ENCODE measurements around the gene CSNK1E. TPM values are rescaled to one million over a fixed set of nuclear protein-coding genes. Genes with fewer than 3 reads are reported as not detected.

The CSNK1E gene
- total RNA-seq, 1 experiment from 2014 or later: 62.7 TPM

DNA sequence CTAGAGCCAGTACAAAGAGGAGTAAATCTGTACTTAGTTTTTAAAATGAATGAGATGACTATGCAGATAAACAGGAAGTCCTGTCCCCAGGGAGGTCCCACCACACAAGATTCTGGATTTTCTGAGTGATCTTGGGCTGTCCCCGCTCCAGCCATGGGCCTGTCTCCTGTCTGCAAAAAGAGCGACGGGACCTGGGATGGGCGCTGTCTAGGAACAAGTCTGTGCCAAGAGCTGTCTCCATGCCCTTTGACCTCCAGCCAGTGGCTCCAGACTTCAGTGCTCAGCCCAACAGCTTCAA lies 6.0 kb downstream of the CSNK1E start:
- DNase-seq (ENCODE audit: low read depth): no peak
- in situ Hi-C loops (cut with HindIII; ENCODE audit: low pct_unique_long_range_greater_than_20kb, low sequenced_read_pairs): no loop called here

DNA sequence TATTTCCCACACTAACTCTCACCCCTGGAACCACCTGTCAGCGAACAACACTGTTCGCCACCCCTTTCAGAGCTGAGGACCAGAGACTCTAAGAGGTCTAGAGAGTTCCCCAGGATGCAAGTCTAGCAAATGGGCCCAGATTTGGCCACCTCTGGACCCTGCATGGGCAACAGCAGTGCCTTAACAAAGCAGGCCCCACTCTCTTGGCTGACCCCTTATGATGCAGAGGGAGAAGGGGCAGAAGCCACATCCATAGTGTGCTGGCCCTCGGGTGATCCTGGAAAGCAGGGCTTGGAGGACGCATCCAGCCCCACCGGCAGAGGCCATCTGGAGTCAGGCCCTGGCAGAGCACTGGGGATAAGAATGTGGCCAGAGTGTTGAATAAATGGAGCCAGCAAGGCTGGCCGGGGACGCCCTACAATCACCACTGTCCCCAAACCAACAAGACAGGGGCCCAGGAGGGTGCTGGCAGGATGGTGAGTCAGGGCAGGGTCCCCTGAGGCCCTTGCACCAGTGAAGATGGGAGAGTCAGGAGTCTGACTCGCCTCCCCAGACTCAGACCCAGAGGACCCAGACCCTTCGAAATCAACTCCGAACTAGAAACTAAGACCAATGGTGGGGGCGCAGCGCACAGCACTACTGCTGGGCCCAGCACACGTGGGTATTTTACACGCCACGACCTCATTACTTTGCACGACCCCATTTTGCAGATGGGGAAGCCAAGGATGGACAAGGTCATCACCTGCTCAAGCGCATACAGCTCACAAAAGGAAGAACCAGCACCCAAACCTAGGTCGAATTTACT lies 6.5 kb downstream of the CSNK1E start:
- no peak for DNase-seq (ENCODE audit: low read depth)

DNA sequence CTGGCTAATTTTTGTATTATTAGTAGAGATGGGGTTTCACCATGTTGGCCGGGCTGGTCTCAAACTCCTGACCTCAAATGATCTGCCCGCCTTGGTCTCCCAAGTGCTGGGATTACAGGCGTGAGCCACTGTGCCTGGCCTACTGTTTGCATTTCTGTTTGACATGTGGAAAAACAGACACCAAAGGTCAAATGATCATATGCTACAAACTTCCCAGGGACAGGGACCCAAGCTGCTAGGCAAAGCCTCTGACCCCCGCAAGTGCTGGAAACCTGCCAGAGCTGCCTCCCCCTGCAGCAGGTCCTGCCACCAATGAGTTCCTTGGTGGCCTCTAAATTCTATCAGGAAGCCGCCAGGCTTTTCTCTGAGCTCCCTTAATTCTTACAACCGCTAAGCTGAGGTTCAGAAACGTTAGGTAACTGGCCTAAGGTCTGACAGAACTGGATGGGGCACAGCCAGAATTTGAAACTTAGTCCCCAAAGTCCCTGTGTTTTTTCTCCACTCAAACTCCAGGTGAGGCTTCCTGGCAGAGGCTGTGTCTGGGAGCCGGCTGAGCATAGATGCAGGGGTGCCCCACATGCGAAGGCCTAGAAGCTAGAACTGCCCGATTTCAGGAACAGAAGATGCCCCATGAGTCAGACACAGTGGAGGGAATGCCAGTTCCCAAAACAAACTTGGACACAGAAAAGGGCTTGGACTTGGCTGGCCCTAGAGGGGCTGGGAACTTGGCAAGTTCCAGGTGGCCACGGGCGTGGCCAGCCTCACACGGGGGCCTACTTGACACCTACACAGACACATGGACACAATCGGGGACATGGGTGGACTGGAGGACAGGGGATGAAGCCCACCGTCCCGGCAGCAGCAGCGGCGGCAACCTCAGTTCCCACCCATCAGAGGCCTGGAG lies 7.4 kb downstream of the CSNK1E start:
- in situ Hi-C loops (cut with HindIII; ENCODE audit: low pct_unique_long_range_greater_than_20kb, low sequenced_read_pairs): no loop called here
- DNase-seq (ENCODE audit: low read depth): no peak

More for the DNA sequence above, 6.5 kb downstream of the CSNK1E start:
- in situ Hi-C loops (cut with HindIII; ENCODE audit: low pct_unique_long_range_greater_than_20kb, low sequenced_read_pairs): no loop called here

DNA sequence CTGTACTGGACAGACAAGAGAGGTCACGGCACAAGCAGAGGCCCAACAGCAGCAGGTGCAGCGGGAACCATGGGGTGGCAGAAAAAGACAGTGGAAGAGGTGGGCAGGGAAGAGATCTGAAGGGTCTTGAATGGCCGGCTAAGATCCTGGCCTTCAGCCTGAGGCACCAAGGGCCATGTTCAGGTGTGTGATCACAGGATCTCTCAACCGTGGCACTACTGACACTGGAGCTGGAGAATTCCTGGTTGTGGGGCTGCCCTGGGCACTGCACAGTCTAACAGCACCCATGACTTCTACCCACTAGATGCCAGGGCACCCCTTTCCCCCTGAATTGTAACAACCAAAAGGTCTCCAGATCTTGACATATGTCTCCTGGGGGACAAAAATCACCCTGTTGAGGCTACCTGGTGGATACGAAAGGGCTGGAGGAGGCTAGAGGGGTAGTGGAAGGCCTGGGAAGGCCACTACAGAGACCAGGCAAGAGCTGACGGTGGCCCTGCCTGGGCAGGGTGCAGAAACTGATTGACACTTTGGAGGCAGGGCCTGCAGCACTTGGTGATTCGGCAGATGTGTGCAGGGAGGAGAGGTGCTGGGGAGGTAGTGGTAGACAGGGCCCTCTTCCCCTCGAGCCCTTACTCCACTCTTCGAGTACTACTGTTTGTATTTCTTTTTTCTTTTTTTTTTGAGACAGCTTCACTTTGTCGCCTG lies 8.3 kb downstream of the CSNK1E start:
- in situ Hi-C loops (cut with HindIII; ENCODE audit: low pct_unique_long_range_greater_than_20kb, low sequenced_read_pairs): no loop called here

DNA sequence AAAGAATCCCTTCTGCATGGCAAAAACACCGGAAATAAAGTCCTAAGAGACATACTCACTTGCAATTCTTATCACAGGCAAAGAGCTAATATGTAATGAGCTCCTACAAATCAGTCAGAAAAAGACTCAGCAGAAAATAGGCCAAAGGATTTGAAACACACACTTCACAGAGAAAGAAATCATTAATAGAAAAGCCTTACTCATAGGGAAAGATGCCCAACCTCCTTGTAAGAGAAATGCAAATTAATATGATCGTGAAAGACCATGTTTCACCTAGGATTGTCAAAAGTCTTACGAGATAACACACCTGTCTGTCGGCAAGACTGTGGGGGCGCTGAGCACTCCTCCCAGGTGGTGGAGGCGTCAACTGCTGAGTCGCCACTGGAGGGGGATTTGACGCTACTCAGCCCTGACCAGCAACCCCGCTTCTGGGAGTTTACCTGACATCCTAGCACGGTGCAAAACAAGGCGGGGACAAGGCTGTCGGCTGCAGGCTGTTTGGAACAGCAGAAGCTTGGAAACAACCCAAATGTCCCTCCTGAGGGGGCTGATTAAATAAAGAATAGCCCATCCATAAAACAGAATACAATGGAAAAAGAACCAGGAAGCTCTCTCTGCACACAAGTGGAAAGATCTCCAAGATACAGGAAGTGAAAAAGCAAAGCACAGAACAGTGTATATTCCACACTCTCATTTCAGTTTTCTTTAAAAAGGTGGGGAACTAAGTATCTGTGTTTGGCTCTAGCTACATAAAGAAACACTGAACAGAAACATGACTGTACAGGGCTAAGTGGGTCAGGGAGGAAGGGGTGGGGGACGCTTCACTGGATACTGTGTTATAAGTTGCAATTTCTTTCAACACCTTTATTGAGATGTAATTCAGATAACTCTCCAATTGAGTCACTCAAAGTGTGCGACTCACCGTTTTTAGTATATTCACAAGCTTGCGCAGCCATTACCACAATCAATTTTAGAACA lies 11.5 kb downstream of the CSNK1E start:
- DNase-seq (ENCODE audit: low read depth): peak; percentile 85
- in situ Hi-C loops (cut with HindIII; ENCODE audit: low pct_unique_long_range_greater_than_20kb, low sequenced_read_pairs): no loop called here

More for the DNA sequence above, 8.3 kb downstream of the CSNK1E start:
- no peak for DNase-seq (ENCODE audit: low read depth)

DNA sequence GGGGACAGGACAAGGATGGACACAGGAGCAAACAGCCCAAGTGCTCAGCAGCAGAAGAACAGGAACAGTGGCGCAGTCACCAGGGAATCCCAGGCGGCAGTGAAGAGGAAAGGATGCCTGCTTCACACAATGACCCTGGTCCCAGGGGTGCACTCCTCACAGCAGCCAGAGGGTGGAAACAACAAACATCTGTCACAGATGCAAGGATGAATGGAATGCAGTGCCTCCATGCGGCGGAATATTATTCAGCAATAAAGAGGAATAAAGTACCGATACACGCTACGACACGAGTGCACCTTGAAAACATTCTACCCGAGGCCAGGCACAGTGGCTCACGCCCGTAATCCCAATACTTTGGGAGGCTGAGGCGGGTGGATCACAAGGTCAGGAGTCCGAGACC lies 12.7 kb downstream of the CSNK1E start:
- in situ Hi-C loops (cut with HindIII; ENCODE audit: low pct_unique_long_range_greater_than_20kb, low sequenced_read_pairs): no loop called here
- DNase-seq (ENCODE audit: low read depth): no peak

DNA sequence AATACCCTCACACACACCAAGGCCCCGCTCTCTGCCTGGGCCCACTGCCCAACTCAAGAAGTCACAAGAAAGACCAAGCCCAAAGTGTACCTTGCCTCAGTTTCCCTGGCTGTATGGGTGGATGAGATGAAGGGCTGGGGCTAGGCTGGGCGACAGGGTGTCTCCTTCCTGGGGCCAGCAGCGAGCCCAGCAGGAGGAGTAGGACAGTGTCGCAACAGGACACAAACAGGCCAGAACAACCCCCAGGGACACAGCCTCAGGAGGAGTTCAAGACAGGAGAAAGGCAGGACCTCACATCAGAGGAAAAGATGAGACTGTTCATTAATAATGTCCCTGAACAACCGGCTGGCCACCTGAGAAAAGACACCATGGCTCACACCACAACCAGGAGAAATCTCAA lies 13.3 kb downstream of the CSNK1E start:
- in situ Hi-C loops (cut with HindIII; ENCODE audit: low pct_unique_long_range_greater_than_20kb, low sequenced_read_pairs): no loop called here
- no peak for DNase-seq (ENCODE audit: low read depth)

DNA sequence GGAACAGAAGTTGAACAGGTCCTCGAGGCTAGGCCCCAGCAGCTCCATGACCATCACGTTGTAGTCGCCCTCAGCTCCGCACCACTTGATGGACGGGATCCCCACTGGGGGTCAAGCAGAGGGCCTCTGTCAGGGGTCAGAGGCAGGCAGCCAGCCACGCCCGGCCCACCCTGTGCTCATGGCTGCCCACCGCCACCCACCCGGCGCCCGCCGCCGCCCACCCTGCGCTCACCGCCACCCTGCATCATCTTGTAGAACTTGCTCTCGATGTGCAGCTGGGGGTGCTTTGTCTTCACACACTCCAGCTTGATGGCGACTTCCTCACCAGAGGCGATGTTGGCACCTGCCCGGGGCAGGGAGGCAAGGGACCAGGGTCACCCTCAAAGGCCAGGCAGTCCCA lies 14.3 kb downstream of the CSNK1E start:
- DNase-seq (ENCODE audit: low read depth): no peak
- in situ Hi-C loops (cut with HindIII; ENCODE audit: low pct_unique_long_range_greater_than_20kb, low sequenced_read_pairs): no loop called here

DNA sequence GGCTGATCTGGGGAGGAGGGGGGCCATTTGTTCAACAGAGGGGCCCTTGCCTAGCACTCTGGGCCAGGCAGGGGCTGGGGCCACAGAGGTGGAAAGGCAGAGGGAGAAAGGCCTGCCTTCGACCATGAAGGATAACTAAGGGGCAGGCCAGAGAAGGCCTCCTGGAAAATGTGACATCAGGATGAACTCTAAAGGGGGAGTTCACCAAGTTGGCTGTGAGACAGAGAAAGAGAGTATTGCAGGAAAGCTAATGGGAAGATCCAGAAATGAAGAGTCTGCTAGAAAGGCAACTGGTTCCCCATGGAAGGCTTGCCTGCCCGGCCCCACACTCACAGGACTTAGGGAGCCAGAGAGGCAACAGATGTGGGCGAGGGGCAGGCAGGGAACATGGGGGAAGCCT lies 16.3 kb downstream of the CSNK1E start:
- in situ Hi-C loops (cut with HindIII; ENCODE audit: low pct_unique_long_range_greater_than_20kb, low sequenced_read_pairs): no loop called here
- no peak for DNase-seq (ENCODE audit: low read depth)

DNA sequence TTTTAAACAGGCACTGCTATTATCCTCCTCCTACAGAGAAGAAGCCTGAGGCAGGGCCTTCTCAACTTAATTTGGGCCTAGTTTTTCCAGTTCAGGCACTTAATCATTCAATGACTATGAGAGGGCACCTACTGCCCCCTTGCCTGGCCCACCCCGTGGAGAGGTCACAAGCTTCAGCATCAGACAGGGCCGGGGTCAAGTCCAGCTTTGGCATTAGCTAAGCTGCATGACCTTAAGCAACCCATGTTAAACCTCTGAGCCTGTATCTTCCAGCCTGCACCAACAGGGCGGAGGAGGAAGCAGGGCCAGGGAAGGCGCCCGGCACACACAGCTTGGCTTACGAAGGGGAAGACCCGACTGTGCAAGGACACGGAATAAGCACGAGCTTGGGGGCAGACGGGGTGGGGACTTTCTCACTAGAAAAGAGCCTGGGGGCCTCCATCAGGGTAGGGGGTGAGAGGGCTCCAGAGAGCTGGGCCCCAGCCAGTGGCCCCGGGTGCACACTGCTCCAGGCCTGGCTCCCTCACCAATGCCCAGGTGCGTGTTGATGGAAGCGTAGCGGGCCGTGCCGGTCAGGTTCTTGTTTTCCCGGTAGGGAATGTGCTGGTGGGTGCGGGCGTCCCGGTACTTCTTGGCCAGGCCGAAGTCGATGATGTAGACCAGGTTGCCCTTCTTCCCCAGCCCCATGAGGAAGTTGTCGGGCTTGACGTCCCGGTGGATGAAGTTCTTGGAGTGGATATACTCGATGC lies 16.9 kb downstream of the CSNK1E start:
- in situ Hi-C loops (cut with HindIII; ENCODE audit: low pct_unique_long_range_greater_than_20kb, low sequenced_read_pairs): no loop called here
- DNase-seq (ENCODE audit: low read depth): no peak

DNA sequence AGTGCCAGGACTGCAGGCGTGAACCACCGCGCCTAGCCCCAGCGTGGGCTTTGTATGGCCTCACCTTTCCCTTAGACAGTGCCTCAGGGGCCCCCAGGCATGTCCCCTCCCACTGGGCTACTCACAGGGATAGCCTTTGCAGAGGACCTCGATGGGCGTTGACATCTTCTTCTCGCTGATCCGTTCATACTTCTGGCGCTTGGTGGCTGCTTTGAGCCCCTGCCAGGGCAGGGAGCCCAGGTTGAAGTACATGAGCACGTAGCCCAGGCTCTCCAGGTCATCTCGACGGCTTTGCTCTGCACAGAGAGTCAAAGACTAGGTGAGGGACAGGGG lies 17.5 kb downstream of the CSNK1E start:
- in situ Hi-C loops (cut with HindIII; ENCODE audit: low pct_unique_long_range_greater_than_20kb, low sequenced_read_pairs): no loop called here
- no peak for DNase-seq (ENCODE audit: low read depth)

DNA sequence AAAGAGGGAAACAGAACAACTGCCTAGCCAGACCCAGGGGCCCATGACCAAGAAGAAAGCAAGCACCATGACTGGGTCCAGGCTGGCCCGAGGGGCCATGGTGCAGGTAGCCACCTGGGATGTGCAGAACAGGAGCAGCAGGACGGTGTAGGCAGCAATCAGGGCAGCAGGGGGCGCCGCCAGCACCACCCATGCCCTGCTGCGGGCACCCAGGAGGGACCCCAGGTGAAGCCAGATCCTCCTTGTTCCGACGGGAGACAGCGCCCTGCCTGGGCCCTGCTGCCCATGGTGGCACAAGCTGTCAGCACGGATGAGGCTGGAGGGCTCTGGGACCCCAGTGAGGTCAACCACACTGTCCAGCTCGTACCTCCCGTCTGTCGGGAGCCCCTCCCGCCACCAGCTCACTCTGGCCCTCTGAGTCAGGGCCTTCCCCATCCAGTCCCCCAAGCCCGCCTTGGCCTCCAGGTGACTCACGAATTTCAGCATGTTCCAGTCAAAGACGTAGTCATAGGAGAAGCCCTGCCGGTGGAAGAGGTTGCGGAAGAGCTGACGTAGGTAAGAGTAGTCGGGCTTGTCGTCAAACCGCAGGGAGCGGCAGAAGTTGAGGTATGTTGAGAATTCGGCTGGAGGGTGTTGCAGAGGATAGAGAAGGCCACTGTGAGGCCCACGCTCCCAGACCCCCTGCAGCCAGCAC lies 18.8 kb downstream of the CSNK1E start:
- in situ Hi-C loops (cut with HindIII; ENCODE audit: low pct_unique_long_range_greater_than_20kb, low sequenced_read_pairs): no loop called here
- peak; percentile 60 for DNase-seq (ENCODE audit: low read depth)

DNA sequence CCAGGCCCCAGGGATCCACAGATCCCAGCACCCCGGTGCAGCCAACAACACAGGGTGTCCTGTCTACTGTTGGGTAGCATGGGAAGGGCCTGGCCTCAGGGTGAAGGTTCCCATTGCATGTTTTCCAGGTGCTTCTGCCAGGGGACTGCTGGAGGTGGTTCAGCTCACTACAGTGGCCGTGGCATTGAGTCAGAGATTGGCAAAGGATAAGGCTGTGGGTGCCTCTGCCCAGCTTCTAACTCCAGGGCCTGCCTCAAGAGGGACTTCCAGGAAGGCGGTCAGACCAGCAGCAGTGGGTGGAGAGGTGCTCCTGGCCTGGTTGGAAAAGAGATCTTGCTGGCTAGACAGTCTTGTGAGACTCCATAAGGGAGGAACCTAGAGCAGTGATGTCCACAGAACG lies 20.9 kb downstream of the CSNK1E start:
- no peak for DNase-seq (ENCODE audit: low read depth)
- in situ Hi-C loops (cut with HindIII; ENCODE audit: low pct_unique_long_range_greater_than_20kb, low sequenced_read_pairs): no loop called here

DNA sequence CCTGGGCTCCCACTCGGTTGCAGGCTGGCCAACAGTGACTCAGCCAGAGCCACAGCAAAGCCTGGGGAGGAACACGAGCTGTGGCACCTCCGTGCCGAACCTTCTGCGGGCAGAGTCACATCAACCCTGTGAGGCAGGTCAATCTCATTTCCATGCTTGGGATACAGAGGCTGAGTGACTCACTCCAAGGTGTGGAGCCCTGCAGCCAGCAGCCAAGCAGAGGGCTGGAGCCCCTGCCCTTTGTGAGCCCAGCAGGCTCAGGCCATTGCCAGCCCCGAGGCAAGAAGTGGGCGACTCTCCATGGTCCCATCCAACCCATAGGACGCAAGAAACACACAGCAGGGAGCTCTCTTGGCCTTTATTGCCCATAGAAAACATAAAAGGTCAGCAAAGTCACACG lies 21.4 kb downstream of the CSNK1E start:
- DNase-seq (ENCODE audit: low read depth): no peak
- in situ Hi-C loops (cut with HindIII; ENCODE audit: low pct_unique_long_range_greater_than_20kb, low sequenced_read_pairs): no loop called here

DNA sequence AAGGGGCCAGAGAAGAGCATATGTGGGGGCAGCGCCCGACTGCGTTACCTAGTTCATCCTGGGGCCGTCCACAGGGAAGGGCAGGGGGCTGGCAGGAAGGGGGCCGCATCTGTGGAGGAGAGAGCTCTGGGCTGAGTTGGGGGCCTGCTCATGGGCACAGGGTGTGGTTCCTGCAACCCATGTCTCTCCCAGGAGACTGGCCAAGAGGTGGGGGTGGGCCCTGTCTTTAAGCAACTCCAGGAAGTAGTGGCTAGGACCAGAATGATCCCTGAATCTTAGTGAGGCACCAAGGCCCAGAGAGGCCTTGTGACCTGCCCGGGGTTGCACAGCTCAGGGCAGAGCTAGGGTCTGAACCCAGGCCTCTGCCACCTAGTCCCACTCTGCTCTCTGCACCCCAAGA lies 21.9 kb downstream of the CSNK1E start:
- in situ Hi-C loops (cut with HindIII; ENCODE audit: low pct_unique_long_range_greater_than_20kb, low sequenced_read_pairs): no loop called here
- DNase-seq (ENCODE audit: low read depth): no peak

DNA sequence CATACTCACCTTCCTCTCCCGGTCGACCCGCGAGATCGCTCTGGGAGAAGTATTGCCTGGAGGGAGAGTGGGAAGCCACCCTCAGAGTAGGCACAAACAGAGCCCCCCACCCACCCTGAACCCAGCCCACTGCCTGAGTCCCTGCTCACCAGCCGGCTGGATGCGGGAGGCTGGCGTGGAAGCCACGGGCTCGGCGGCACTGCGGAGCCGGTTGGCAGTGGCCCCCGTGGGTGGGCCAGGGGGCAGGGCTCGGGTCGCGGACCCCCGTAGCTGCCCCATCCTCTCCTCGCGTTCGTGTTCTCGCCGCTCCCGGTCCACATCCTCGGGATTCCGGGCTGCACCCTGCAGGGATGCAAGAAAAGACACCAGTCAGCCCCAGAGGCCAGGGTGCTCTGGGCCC lies 23.0 kb downstream of the CSNK1E start:
- no peak for DNase-seq (ENCODE audit: low read depth)
- in situ Hi-C loops (cut with HindIII; ENCODE audit: low pct_unique_long_range_greater_than_20kb, low sequenced_read_pairs): no loop called here

DNA sequence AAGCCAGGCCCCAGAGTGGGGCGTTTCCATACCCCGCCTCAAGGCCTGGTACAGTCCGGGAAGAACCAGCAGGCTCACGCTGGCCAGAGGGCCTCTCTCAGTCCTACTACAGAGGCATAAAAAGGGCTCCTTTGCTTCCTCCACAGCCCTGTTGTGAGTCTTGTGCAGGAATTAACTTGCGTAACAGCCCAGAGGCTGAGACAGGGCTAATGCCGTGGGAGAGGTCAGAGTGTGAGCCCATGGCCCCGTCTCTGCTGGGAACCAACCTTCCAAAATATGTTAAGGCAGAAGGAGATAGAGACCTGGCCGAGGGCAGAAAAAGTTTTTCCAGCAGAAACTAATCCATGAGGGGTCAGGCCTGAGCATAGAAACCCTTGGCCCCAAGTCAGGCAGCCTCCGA lies 24.5 kb downstream of the CSNK1E start:
- DNase-seq (ENCODE audit: low read depth): no peak
- in situ Hi-C loops (cut with HindIII; ENCODE audit: low pct_unique_long_range_greater_than_20kb, low sequenced_read_pairs): no loop called here
